Neuronal stem cell (in vitro differentiated cells): Measurements from ENCODE around the gene MEGF10.

Source experiments
- DNase-seq: peaks from one replicate; pipeline ENCODE4 v3.0.0-alpha.2; 2013; ENCODE audit warnings: low spot score
- H2AFZ ChIP-seq: one replicate; pipeline ENCODE4 v1.6.1; 2013; ENCODE audit warnings: mild to moderate bottlenecking, low read length, inconsistent platforms
- H2AK5ac ChIP-seq: 2 replicates; pipeline ENCODE4 v1.6.1; 2013; ENCODE audit warnings: low read depth, mild to moderate bottlenecking, inconsistent platforms, low read length, moderate library complexity, mixed read lengths
- H2BK120ac ChIP-seq: 2 replicates; pipeline ENCODE4 v1.6.1; 2013; ENCODE audit warnings: low read depth, mild to moderate bottlenecking, inconsistent platforms, low read length, moderate library complexity, mixed read lengths
- H2BK12ac ChIP-seq: one replicate; pipeline ENCODE4 v1.6.1; 2013; ENCODE audit warnings: low read length, inconsistent platforms
- H2BK15ac ChIP-seq: 2 replicates; pipeline ENCODE4 v1.6.1; 2013; ENCODE audit warnings: mild to moderate bottlenecking, low read length, inconsistent platforms, mixed read lengths
- H2BK5ac ChIP-seq: one replicate; pipeline ENCODE4 v1.6.1; 2013; ENCODE audit warnings: inconsistent platforms, mild to moderate bottlenecking, low read length, moderate library complexity
- H3K14ac ChIP-seq: one replicate; pipeline ENCODE4 v1.6.1; 2013; ENCODE audit warnings: low read length, inconsistent platforms
- H3K18ac ChIP-seq: 2 replicates; pipeline ENCODE4 v1.6.1; 2013; ENCODE audit warnings: low read length, inconsistent platforms
- H3K23ac ChIP-seq: 2 replicates; pipeline ENCODE4 v1.6.1; 2013; ENCODE audit warnings: low read depth, mild to moderate bottlenecking, mixed read lengths, low read length, inconsistent platforms; ENCODE audit not compliant: poor library complexity
- H3K27ac ChIP-seq: replicated peaks from 3 replicates; pipeline ENCODE4 v1.5.1; 2013; ENCODE audit warnings: low read length, inconsistent platforms
- H3K27me3 ChIP-seq, 3 experiments: 2 replicates each; pipeline ENCODE4 v1.6.1; 2013; ENCODE audit warnings: low read length in 3 of 3, mild to moderate bottlenecking in 2 of 3, inconsistent platforms in 1 of 3, low read depth in 1 of 3, mixed read lengths in 1 of 3, moderate library complexity in 1 of 3; ENCODE audit not compliant: control insufficient read depth in 3 of 3, insufficient read depth in 3 of 3
- H3K36me3 ChIP-seq, 2 donors: replicated peaks in 1 of 2; 2 replicates each; pipeline ENCODE4 v1.6.1; 2013; ENCODE audit warnings: low read length in 2 of 2; ENCODE audit not compliant: control insufficient read depth in 2 of 2, insufficient read depth in 2 of 2
- H3K4ac ChIP-seq: 2 replicates; pipeline ENCODE4 v1.6.1; 2013; ENCODE audit warnings: inconsistent platforms, mild to moderate bottlenecking, low read length, moderate library complexity
- H3K4me1 ChIP-seq, 2 donors: 1 replicate in 1 of 2; 2 replicates in 1 of 2; pipeline ENCODE4 v1.6.1; 2013; ENCODE audit warnings: low read length in 2 of 2, low read depth in 1 of 2; ENCODE audit not compliant: control insufficient read depth in 2 of 2, insufficient read depth in 1 of 2
- H3K4me2 ChIP-seq: one replicate; pipeline ENCODE4 v1.6.1; 2013; ENCODE audit warnings: mild to moderate bottlenecking, low read length, inconsistent platforms; ENCODE audit not compliant: insufficient read depth, poor library complexity, severe bottlenecking
- H3K4me3 ChIP-seq, 2 donors: 2 replicates each; pipeline ENCODE4 v1.5.1; 2013; ENCODE audit warnings: low read length in 2 of 2, mild to moderate bottlenecking in 2 of 2, inconsistent platforms in 1 of 2, moderate library complexity in 1 of 2
- H3K79me1 ChIP-seq: one replicate; pipeline ENCODE4 v1.6.1; 2013; ENCODE audit warnings: low read depth, mild to moderate bottlenecking, inconsistent platforms, low read length, moderate library complexity
- H3K9ac ChIP-seq: one replicate; pipeline ENCODE4 v1.6.1; 2013; ENCODE audit warnings: mild to moderate bottlenecking, low read depth, low read length, inconsistent platforms; ENCODE audit not compliant: poor library complexity
- H3K9me3 ChIP-seq, 2 donors: replicated peaks in 1 of 2; 2 replicates each; pipeline versions ENCODE3 to v1.6.1; 2013; ENCODE audit warnings: low read length in 2 of 2, mild to moderate bottlenecking in 2 of 2, inconsistent platforms in 1 of 2, low read depth in 1 of 2, mixed read lengths in 1 of 2, moderate library complexity in 1 of 2; ENCODE audit not compliant: control insufficient read depth in 2 of 2, insufficient read depth in 1 of 2
- H4K8ac ChIP-seq: one replicate; pipeline ENCODE4 v1.6.1; 2013; ENCODE audit warnings: low read depth, mild to moderate bottlenecking, inconsistent platforms, low read length, moderate library complexity
- H4K91ac ChIP-seq: one replicate; pipeline ENCODE4 v1.6.1; 2013; ENCODE audit warnings: low read length, low read depth, mild to moderate bottlenecking, inconsistent platforms; ENCODE audit not compliant: poor library complexity
- WGBS, 2 donors: extraction: QIAGEN DNeasy Blood & Tissue Kit; methylation state at CpG; one replicate each; pipeline ENCODE4 v1.1.7; 2013; ENCODE audit warnings: missing lambda C conversion rate in 2 of 2, mixed read lengths in 1 of 2; ENCODE audit not compliant: insufficient read length in 2 of 2, insufficient replicate concordance in 1 of 2; ENCODE audit errors: extremely low coverage in 2 of 2; 5-methylcytosine and 5-hydroxymethylcytosine counted together

The MEGF10 gene

DNA sequence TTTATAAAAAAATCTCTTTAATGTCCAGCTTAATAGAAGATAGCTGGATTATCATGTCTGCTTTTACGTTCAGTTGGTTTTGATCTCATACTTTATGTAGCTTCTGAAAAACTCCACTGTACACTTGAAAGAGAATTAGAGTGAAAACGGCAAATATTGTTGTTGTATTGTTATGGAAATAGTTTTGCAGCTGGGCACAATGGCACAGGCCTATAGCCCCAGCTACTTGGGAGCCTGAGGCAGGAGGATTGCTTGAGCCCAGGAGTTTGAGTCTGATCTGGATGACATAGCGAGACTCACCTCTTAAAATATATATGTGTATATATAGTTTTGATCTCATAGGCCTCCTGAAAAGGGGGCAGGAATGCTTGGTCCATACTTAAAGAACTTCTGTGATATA, 159.4 kb downstream of the MEGF10 start:
- Histone ChIP-seq H3K36me3 (peaks cover 0 to 6% of the 10 kb centered on the region in 2 donors), H2BK5ac (no peak overlapping the region)

DNA sequence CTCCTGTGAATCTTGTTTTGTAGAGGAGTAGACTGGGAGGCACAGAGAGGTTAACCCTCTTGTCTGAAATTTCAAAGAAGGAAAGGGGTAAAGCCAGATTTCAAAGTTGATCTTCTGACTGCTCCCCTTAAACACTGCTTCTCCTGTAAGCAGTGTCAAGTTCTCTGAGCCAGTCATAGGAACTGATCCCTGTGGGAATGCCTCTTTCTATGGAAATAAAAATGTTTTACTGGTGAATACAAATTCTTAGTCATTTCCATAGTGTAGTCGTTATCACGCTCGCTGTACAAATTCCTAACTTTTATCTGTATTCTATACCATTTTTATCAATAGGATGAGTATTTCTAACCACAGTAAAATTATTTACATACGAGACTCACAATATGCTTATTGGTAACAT, 160.5 kb downstream of the MEGF10 start:
- Histone ChIP-seq H3K23ac (no peak overlapping the region), H3K4me2 (no peak overlapping the region), H2AFZ (no peak overlapping the region), H2BK5ac (no peak overlapping the region), H3K14ac (no peak overlapping the region), H3K4me1 (peaks cover 2 to 5% of the 10 kb centered on the region in 2 donors), H4K91ac (no peak overlapping the region), H2BK120ac (no peak overlapping the region), H3K9me3 (no peaks in the 10 kb centered on the region), H3K4ac (no peak overlapping the region), H3K18ac (no peak overlapping the region), H3K27ac (no peak overlapping the region), H3K27me3 (no peaks in the 10 kb centered on the region), H4K8ac (no peak overlapping the region), H2BK12ac (no peak overlapping the region), H3K9ac (no peak overlapping the region), H3K79me1 (no peaks in the 10 kb centered on the region), H3K4me3 (no peak overlapping the region), H3K36me3 (peaks cover 0 to 6% of the 10 kb centered on the region in 2 donors), H2BK15ac (no peak overlapping the region), H2AK5ac (no peak overlapping the region)
- WGBS, 2 donors, result no CpG with 5 or more reads among the region's 4 CpGs
- no peak for DNase-seq

More for the DNA sequence above, 159.4 kb downstream of the MEGF10 start:
- DNase-seq, result no peak
- H3K18ac ChIP-seq, result no peak overlapping the region
- no peak overlapping the region for H3K4me3 ChIP-seq
- no peak overlapping the region for H2BK15ac ChIP-seq
- H2BK12ac ChIP-seq, result no peak overlapping the region
- H4K91ac ChIP-seq, result no peak overlapping the region
- no peak overlapping the region for H3K9ac ChIP-seq
- no peak overlapping the region for H3K27ac ChIP-seq
- H3K4ac ChIP-seq, result no peak overlapping the region
- no peak overlapping the region for H4K8ac ChIP-seq
- no peaks in the 10 kb centered on the region for H3K79me1 ChIP-seq
- no peak overlapping the region for H2AFZ ChIP-seq
- no peak overlapping the region for H2BK120ac ChIP-seq
- peaks cover 2 to 5% of the 10 kb centered on the region in 2 donors for H3K4me1 ChIP-seq
- no CpG with 5 or more reads among the region's 3 CpGs for WGBS, 2 donors
- H3K23ac ChIP-seq, result no peak overlapping the region
- H3K14ac ChIP-seq, result no peak overlapping the region
- H3K27me3 ChIP-seq, result no peaks in the 10 kb centered on the region
- no peaks in the 10 kb centered on the region for H3K9me3 ChIP-seq
- no peak overlapping the region for H3K4me2 ChIP-seq
- no peak overlapping the region for H2AK5ac ChIP-seq

DNA sequence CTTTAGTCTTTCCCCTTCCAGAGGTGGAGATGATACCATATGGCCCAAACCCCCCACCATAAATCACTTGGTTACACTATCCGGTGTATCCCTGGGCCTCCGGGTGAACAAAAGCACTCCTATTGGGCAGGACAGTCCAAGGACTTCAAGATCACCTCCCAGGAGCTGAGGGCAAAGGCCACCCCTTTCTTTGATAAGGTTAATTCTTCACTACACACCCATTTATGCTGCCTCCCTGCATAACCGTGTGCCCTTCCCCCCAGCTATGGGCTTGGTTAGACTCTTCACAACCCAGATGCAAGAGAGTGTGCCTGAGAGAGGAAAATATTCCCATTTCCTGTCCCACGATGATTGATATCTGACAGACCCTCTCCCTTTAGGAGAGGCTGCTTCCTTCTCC, 162.0 kb downstream of the MEGF10 start:
- Histone ChIP-seq H3K18ac (no peak overlapping the region), H3K4me3 (no peak overlapping the region), H3K4me2 (no peak overlapping the region), H3K79me1 (no peaks in the 10 kb centered on the region), H3K36me3 (peaks cover 0 to 6% of the 10 kb centered on the region in 2 donors), H2AK5ac (no peak overlapping the region), H3K4ac (no peak overlapping the region), H4K91ac (no peak overlapping the region), H2BK15ac (no peak overlapping the region), H3K9ac (no peak overlapping the region), H2BK120ac (no peak overlapping the region), H4K8ac (no peak overlapping the region), H3K9me3 (no peaks in the 10 kb centered on the region), H3K27ac (no peak overlapping the region), H2AFZ (no peak overlapping the region), H3K4me1 (peaks cover 0 to 2% of the 10 kb centered on the region in 2 donors), H2BK5ac (no peak overlapping the region), H2BK12ac (no peak overlapping the region), H3K23ac (no peak overlapping the region), H3K27me3 (no peaks in the 10 kb centered on the region), H3K14ac (no peak overlapping the region)
- no peak for DNase-seq
- no CpG with 5 or more reads among the region's 4 CpGs for WGBS, 2 donors

DNA sequence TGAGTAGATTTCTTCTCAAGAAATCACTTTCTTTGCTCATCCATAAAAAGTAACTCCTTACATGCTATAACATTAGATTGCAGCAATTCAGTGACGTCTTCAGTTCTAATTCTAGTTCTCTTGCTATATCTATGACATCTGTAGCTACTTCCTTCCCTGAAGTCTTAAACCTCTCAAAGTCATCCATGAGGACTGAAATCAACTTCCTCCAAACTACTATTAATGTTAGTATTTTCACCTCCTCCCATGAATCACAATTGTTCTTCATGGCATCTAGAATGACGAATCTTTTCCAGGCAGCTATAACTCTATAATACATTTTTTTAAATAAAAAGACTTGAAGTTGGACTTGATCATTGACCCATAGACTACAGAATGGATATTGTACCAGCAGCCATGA, 180.6 kb downstream of the MEGF10 start:
- Histone ChIP-seq H3K4me1 (no peaks in the 10 kb centered on the region), H3K4me2 (no peak overlapping the region), H2BK12ac (no peak overlapping the region), H3K18ac (no peak overlapping the region), H3K4me3 (no peak overlapping the region), H3K9me3 (no peaks in the 10 kb centered on the region), H2BK120ac (no peak overlapping the region), H4K8ac (no peak overlapping the region), H2BK5ac (no peak overlapping the region), H3K9ac (no peak overlapping the region), H3K14ac (no peak overlapping the region), H2BK15ac (no peak overlapping the region), H3K27me3 (no peaks in the 10 kb centered on the region), H2AK5ac (no peak overlapping the region), H3K36me3 (no peaks in the 10 kb centered on the region), H3K79me1 (no peaks in the 10 kb centered on the region), H3K23ac (no peak overlapping the region), H4K91ac (no peak overlapping the region), H3K4ac (no peak overlapping the region), H3K27ac (no peak overlapping the region), H2AFZ (no peak overlapping the region)
- no CpG with 5 or more reads among the region's 2 CpGs for WGBS, 2 donors
- no peak for DNase-seq
